Retina (tissue), 1 donor: Measurements from ENCODE around the gene BSN.
A peak's percentile ranks its signal among the peaks of the same experiment; 100 is the strongest.
"Not testable (repeated sequence)": the region's sequence is repeated elsewhere in the genome, so short reads cannot be mapped to it uniquely, and the experiment has no call there.

Source experiments
- DNase-seq: peaks from one replicate; pipeline ENCODE4 v3.0.0-alpha.2; 2016

Gene BSN

DNA sequence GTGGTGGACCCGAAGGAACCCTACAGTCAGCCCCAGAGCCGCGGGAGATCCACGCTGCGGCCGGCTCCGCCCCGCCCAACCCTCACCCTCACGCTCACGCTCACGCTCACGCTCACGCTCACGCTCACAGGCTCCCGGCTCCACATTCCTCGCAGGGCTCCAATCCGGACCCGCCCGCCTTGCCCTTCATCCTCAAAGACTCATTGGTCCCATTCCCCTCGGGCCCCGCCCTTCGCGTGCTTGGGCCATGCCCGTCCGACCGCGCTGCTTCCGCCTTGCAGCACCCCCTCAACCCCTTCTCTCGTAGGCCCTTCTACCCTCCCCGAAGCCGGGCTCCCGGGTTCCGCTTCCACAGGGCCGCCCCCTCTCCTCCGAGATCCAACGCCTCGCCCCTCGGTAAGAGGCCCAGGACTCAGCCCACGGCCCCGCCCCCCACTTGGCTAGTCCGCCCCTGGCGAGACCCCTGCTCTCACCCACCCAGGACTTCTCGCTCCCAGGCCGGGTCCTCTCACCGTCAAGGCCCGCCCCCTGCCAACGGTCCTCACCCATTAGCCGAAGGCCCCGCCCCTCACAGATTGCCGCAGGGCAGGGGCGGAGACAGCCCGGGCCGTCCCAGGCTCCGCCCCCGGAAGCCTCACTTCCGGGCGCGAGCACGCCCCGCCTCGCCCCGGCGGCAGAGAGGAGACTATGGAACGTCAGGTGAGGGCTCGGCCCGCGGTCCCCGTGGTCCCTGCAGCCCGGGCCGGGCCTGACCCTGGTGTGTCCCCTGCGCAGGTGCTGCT is 119.6 kb downstream of the BSN start, which contains the start of gene APEH:
TSS of gene APEH (plus strand) at position 637 of the 782 bp plus-strand sequence. CDS start at position 688, 51 bp downstream.
- DNase-seq: peak; percentile 96

DNA sequence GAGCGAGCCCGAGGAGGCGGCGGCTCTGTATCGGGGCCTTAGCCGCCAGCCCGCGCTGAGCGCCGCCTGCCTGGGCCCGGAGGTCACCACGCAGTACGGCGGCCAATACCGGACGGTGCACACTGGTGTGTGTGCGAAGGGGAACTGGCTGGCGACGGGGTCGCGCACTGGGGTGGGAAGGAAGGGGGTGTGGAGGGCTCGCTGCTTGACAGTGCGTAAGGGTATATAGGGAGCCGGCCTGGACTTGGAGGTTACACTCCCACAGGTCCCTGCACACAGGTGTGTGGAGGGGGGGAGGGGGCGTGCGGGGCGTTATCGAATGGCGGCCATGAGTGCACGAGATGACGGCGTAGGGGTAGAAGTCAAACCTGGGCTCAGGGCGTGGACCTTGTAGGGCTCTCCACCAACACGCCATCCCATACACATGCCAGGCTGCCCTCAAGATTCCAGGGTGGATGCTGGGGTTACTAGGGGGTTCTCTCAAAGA is 120.3 kb downstream of the BSN start:
- no peak for DNase-seq

DNA sequence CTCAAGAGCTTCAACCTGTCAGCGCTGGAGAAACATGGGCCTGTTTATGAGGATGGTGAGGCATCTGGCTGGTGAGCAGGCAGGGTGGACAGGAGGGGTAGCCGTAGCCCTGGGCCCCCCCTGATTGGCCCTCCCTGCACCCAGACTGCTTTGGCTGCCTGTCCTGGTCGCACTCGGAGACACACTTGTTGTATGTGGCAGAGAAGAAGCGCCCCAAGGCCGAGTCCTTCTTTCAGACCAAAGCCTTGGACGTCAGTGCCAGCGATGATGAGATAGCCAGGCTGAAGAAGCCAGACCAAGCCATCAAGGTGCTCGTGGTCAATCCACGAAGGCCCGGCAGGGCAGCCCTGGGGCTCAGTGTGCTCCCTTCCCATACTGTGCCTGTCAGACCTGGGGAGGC is 121.6 kb downstream of the BSN start:
- DNase-seq: no peak

DNA sequence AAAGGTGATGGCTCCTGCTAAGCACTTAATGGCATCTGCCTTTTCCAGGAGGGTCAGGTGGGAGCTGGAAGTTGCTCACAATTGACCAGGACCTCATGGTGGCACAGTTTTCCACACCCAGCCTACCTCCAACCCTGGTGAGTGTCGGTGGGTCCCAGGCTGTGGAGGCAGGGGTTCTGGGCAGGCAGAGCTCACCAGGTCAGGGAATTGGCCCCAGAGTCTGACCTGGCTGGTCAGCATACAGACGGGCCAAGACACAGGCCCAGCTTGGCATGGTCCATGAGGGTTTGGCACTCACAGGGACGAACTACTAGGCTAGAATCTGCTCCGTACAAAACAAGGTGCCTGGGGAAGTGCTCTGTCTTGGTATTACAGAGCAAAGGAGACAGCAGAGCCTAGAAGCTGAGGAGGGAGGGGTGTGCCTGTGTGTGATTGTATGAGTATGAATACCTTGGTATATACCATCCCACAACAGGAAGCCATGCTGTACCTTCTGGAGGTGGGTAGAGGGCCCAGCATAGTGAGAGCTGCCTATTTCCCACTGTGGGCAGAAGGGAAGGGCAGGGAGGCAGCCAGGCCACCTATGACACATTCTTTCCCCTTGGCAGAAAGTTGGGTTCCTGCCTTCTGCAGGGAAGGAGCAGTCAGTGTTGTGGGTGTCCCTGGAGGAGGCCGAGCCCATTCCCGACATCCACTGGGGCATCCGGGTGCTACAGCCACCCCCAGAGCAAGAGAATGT is 126.4 kb downstream of the BSN start:
- DNase-seq: no peak

DNA sequence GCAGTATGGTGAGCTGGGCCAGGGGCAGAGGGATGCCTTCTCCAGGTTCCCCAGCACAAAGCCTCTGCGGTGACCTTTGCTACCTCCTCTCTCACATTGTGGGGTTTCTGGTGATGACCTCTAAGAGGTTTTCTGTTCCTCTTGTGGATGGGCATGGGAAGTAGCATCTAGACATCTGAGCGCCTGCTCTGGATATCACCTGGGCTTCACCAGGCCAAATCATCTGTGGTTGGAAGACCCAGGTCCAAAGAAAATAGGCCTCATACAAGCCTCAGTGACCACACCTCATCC is 126.9 kb downstream of the BSN start:
- DNase-seq: no peak

DNA sequence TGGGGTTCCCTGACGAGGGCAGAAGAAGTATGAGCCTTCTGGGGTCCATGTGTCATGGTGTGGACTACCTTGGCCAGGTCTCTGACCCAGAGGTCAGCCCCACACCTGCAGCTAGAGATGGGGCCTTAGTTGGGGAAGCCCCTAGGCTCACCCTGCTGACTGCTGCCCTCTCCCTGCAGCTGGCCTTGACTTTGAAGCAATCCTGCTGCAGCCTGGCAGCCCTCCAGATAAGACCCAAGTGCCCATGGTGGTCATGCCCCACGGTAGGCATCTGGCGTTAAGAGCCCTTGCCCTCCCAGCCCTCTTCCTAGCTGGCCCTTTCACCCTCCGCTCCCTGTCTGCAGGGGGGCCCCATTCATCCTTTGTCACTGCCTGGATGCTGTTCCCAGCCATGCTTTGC is 127.3 kb downstream of the BSN start:
- no peak for DNase-seq

DNA sequence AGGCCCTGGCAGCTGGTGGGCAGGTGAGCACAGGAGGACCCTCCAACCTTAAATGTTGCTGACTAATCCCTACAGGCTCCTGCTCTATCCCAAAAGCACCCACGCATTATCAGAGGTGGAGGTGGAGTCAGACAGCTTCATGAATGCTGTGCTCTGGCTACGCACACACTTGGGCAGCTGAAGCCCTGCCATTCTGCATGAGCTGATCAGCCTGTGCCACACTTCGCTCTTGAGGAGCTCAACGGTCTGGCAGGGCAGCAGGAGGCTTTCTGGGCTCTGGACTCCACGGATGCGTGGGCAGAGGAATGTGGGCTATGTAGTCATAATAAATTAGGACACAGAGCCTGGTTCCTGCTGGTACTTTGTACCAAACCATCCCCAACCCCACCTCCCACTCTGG is 128.9 kb downstream of the BSN start:
- no peak for DNase-seq

DNA sequence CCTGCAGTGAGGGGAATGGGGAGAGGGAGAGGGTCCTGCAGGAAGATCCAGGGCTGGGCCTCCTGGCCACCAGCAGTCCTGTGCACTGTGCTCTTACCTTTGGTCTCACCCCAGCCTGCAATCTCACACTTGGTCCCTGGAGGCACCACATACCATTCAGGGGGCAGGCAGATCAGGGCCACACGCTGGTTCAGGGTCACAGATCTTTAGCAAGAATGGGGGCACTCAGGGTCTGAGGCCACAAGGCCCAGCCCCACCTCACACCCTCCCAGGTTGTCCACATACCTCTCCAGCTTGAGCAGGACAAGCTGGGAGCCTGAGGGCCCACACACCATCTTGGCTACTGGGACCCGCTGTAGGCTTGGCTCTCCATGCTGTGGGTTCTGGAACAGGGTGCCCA is 130.2 kb downstream of the BSN start:
- DNase-seq: not testable (repeated sequence)

DNA sequence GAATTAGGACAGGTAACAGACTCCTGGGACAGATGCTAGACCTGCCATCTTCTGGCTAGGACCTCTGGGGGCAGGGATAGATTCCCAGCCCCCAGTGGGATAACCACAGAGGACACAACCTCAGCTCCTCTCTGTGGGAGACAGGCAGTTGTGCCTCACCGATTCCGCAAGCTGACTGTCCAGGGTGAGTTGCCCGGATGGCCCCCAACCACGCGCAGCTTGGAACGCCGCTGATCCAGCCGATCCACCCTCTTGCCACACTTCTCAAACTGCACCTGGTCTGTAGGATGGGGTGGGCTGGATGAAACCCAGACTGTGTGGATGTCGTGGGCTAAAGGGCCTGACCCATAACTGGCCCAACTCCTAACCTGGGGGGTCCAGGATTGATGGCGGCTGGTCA is 130.8 kb downstream of the BSN start:
- DNase-seq: not testable (repeated sequence)

DNA sequence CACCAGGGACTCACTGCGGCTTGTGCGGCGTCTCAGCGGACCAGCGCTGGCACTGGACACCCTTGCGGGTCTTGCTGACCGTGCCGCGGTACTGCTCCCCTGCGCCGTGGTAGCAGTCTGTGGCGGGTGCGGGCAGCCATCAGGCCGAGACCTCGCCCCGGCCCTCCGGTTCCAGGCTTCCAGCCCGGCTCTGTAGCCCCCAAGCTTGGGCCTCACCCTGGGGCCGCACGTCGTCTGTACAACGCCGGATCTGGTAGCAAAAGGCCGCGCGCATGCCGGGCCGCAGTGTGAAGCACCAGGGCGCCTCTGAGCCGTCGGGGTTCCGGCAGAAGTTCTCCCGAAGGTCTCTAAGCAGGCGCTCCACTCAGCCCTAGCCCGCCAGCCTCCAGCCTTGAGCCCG is 131.6 kb downstream of the BSN start:
- DNase-seq: peak; percentile 36

DNA sequence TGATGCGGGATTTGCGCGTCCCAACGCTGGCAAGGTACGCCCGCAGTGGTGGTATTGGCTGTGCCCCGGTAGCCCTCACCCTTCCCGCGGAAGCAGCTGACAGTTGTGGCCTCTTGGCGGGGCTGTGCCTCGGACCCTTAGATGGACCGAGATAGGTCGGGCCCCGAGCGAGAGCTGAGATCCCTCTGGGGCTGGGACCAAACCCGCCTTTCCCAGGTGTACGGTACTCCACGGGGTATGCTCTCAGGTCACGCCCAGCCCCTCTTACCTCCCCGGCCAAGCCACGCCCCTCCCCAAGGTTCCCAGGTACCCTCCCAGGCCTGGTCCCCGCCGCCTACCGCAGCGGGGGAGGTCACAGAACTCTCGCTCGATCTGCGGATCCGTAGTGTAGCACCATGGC is 132.1 kb downstream of the BSN start:
- peak; percentile 63 for DNase-seq

DNA sequence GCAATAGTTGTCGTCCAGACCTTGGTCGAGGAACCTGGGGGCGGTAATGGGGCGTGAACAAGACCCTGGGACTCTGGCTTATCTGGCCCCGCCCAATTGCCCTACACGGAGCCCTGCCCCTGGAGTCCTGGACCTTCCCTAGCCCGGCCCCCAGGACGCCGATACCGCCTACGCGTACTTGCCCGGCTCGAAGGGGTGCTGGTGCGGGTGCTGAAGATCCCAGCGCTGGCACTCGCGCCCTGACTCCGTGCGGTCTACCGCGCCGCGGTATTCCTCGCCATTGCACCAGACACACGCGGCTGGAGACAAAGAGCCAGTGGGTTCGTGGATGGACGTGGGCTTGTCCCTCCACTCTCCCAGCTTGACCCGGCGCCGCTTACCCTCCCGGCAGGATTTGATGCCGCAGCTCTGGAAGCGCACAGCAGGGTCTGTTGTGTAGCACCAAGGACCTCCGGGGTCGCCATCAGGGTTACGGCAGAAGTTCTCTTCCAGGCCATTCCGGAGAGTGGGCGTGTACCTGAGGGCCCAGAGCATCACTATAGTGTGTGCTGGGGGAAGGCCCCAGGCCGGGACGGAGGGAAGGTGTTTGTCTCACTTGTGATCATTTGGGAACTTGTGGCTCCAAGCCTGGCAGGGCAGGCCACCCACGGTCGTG is 132.6 kb downstream of the BSN start:
- peak; percentile 79 for DNase-seq

DNA sequence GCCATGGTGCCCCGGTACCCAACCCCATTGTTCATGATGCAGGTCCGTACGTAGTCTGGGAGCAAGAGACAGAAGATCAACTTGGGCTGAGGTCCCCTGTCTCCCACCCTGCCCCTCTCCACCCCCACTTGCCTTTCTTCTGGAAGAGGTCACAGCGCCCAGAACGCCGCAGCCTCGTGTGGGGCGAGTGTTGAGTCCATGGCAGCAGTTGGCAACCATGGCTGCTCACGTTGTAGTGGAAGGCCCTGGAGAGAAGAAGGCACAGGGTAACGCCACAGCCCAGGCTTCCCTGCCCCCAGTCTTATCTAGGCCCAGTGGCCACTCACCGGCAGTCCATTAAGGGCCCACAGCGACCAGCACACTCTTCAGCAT is 133.1 kb downstream of the BSN start:
- DNase-seq: not testable (repeated sequence)

DNA sequence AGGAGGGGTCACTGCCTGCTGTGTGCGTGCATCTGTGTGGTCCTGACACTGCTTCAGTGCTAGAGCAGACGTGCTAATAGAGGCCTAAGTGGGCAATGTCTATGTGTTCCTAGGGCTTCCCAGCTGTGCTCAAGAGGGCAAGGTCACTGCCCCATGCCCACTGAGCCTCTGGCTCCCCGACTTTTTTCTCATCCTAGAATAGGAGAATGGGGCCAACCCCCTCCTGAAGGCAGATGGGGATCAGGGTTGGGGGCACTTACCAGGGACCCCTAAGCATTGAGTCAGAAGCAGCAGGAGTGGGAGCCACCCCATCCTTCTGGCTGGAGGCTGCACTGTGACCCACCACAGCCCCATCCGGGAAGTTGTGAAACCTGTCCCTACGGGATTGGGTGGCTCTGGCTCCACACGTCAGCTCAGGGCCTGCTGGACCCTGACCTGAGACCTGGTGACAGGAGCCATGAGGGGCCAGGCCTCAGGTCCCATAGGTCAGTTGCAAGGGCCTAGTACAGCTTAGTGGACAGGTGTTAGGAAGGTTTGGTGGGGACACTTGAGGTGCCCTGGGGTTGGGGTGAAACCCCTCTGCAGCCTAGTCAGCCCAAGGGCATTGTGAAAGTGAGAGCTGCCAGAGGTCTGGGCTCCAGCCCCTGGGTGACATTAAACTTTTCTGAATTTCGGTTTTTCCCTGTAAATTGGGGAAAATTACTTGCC is 134.2 kb downstream of the BSN start:
- DNase-seq: peak; percentile 31

DNA sequence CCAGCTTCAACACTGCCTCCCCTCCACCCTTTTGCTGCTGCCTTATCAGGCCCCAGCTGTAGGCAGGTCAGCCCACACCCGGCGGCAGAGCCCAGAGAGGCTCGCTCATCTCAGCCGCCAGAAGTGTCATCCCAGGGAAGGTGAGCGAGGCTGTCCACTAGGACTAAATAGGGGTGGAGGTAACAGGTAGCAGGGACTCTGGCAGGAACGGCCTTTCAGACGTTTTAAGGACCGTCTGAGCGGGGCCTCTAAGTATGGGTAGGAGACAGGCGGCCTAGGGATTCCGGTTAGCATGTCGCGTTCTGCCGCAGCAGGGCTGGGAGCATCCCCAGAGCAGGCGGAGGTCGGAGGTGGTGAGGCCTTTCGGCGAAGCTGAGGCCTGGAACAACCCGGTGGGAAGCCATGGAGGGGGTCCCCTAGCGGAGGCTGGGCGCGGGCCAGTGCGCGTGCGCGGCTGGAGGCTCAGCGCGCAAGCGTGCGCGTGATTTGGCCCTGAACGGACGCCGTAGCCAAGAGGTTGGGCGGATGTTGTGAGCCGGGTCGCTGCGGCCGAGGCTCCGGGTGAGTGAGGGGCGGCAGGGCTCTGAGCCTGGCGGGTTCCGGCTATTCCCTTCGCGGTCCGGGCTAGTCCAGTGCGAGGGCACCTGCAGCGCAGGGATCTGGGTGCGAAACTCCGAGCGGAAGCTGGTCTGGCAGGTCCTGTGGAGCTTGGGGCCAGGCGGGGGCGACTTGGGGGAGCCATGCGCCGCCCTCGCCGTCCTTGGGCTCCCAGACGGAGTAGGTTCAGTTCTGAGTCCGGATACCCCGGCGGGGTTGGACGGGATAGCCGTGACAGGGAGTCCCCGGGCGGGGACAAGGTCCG is 135.0 kb downstream of the BSN start, which contains the start of the genes MST1 and RNF123:
TSS of gene MST1 (minus strand) at position 429 of the 862 bp plus-strand sequence. CDS start 783 bp downstream, outside the sequence.
TSS of gene RNF123 (plus strand) at position 512 of the 862 bp plus-strand sequence. CDS start 1,609 bp downstream, outside the sequence.
- DNase-seq: peak; percentile 96

DNA sequence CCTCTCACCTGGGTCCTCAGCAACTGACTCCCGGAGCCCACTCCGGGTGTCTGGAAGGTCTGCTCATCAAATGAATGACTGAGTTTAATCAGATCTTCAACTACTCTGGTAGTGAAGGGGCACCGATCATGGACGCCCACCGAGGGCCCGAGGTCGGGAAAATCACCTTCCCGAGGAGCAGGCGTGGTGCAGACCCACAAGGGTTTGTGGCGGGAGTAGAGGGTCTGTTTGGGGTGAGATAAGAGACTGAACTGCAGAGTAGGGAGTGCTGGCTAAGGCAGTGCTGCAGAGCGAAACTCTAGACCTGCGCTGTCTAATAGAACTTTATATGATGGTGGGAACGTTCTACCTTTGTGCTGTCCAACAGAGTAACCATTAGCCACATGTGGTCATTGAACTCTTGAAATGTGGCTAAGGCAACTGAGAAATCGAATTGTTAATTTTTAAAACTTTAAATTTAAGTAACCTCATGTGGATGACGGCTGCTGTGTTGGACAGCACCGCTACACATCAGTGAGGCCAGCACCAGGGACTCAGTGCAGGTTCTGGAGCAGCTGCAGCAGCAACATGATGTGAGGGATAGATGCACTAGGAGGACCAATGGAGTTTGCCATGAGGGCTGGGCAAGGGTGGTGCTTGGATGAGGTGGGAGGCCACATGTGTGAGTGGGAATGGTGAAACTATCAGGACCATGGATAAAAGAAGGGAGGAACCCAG is 135.8 kb downstream of the BSN start:
- not testable (repeated sequence) for DNase-seq

DNA sequence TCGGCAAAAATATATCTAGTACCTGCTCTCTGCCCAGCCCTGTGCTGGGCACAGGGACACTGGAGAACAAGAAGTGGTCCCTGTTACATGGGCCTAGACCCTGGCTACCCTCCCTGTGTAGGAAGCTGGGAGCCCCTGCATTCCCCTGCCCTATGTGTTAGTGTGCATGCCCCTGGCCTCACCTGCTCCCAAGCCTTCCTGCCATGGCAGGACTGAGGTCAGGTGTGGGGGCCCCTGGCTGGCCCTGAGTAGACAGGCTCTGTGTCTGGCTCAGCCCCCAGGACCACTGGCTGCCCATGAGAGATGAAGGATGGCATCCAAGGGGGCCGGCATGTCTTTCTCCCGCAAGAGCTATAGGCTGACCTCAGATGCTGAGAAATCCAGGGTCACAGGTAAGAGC is 136.6 kb downstream of the BSN start:
- not testable (repeated sequence) for DNase-seq

DNA sequence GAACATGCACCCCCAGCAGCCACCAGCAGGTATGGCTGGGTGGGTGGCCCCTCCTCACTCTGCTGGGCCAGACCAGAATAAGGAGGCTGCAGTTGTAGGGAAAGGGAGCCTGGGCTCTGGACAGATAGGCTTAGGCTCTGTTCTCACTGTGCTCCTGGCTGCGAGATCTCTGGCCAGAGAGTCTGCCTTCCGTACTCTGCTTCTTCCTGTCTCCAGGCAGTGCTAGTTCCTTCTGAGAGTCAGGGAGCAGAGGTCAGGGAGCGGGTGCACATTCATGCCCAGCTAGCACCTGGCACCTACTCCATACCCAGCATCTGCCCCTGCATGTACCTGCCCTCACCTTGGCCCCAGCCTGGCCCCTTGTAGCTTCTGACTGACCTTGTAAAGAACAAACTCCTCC is 137.2 kb downstream of the BSN start:
- not testable (repeated sequence) for DNase-seq

DNA sequence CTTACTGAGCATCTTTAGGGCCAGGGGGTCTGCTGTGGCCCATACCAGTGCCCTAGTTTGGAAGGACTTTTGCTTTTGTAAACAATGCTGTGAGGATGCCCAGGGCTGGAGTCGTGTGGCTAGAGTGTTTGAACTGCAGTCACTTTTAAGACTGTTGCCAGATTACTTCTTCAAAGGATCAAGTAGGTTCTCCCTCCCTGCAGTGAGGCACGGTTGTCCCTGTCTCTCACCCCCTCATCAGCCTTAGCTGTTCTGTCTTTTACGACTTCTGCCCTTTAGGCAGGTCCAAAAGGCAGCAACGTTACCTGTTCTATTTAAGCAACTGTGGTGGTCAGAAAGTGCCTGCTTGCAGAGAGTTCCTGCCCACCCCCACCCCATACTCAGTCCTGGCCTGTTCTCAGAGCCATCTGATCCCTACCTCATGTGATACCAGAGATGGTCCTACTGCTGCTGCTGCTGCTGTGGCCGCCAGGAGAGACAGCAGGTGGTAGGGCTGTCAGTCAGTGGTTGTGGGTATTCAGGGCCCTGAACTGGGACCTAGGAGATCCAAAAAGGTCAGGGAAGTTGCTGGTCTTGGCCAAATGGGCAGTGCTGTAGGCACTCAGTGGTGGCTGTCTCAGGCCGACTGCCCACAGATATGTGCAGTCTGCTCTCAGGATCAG is 140.3 kb downstream of the BSN start:
- DNase-seq: not testable (repeated sequence)

DNA sequence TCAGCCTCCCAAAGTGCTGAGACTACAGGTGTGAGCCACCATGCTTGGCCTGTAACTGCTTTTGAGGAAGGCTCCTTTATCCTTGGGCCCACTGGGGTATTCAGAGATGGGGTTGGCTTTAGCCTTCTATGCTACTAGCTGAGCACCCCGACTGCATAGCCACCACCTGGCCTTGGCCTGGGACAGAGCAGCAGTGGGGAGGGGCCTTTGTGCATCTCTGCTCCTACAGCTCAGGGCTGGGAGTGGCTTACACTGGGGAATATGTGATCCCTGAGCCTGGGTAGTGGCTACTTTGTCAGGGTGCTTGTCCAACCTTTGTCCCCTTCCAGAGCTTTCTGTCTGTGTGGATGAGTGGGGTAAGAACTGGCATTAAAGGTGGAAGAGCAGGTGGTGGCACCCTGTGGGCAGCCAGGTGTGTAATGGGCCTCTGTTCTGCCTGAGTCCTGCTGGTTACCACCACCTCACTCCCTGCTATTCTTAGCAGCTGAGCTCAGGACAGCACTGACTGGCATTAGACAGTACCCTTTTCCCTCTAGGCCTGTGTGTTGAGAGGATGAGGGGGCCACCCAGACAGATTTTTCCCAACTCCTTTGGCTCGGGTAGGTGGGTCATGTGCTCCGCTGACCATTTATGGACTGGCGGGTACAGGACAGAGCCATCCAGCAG is 141.2 kb downstream of the BSN start:
- DNase-seq: not testable (repeated sequence)
